ENCODE results near the gene ZBTB3.

GRCh38 chr11:62774407-62774806 is 20.4 kb upstream of the ZBTB3 start:
- TF ChIP-seq EP300 (IDR thresholded peaks at IDR 0.05; ENCODE audit: borderline replicate concordance in 1 of 2, low read depth in 2 of 2, low read length in 2 of 2) (no peak), BRCA1 (IDR thresholded peaks at IDR 0.05; ENCODE audit: low read depth, low read length) (no peak), RAD21 (IDR thresholded peaks at IDR 0.05 in 1 of 2, conservative IDR thresholded peaks at IDR 0.05 in 1 of 2; ENCODE audit: low read depth in 2 of 2, low read length in 2 of 2) (no peak), CTCF (IDR thresholded peaks at IDR 0.05; ENCODE audit: control extremely low read depth in 1 of 3, insufficient read depth in 1 of 3, low read depth in 1 of 3, low read length in 3 of 3) (no peak), USF2 (IDR thresholded peaks at IDR 0.05; ENCODE audit: low read length) (no peak), YY1 (IDR thresholded peaks at IDR 0.05; ENCODE audit: low read depth, low read length) (no peak), CHD1 (IDR thresholded peaks at IDR 0.05; ENCODE audit: low read depth, low read length) (no peak), POLR2AphosphoS5 (IDR thresholded peaks at IDR 0.05; ENCODE audit: low read depth, low read length) (no peak), JUND (IDR thresholded peaks at IDR 0.05; ENCODE audit: low read length) (no peak), TEAD4 (IDR thresholded peaks at IDR 0.05; ENCODE audit: low read depth, low read length) (no peak), GABPA (IDR thresholded peaks at IDR 0.05; ENCODE audit: borderline replicate concordance, insufficient read depth, low read length) (no peak), EZH2 (IDR thresholded peaks at IDR 0.05; ENCODE audit: low read depth, low read length, severe bottlenecking) (no peak), ZNF274 (IDR thresholded peaks at IDR 0.05; ENCODE audit: borderline replicate concordance, extremely low read depth, low read length) (no peak)
